Measurements from ENCODE around the gene SCRT2. TPM values are rescaled to one million over a fixed set of nuclear protein-coding genes. Genes with fewer than 3 reads are reported as not detected.

Gene SCRT2
- total RNA-seq, 1 experiment from 2014 or later = 0.20 TPM

DNA sequence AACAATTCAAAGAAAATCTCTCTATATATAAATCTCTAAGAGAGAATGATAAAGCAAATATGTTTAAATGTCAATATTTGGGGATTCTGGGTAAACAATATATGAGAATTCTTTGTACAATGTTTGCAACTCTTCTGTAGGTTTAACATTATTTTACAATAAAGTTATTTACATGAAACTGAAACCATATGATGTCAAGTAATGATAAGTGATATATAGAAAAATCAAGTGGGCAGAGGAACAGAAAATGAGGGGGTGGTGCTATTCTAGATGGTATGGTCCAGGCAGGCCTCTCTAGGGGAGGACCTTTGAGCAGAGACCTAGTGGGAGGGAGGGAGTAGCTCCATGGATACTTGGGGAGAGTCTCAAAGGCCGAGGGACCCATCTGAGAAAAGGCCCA, 16.4 kb upstream of the SCRT2 start:
- CTCF ChIA-PET = interaction anchor here (0.8 to 1.6 kb wide), 2 partner anchors 25 to 47 kb away, joined by 3 to 4 read pairs; no protein-coding TSS in a partner anchor
- Mint-ChIP-seq H3K27ac (no peak overlapping the region), H3K4me3 (no peak overlapping the region), H3K9me3 (peaks cover 10% of the 10 kb centered on the region), H3K27me3 (ENCODE audit: low read depth) (no peaks in the 10 kb centered on the region), H3K4me1 (peaks cover 24% of the 10 kb centered on the region), H3K36me3 (no peaks in the 10 kb centered on the region)
- no peak for TF ChIP-seq NR2C2 (CRISPR knock-in tag; IDR thresholded peaks at IDR 0.05)
- TF ChIP-seq, protein P1, sequence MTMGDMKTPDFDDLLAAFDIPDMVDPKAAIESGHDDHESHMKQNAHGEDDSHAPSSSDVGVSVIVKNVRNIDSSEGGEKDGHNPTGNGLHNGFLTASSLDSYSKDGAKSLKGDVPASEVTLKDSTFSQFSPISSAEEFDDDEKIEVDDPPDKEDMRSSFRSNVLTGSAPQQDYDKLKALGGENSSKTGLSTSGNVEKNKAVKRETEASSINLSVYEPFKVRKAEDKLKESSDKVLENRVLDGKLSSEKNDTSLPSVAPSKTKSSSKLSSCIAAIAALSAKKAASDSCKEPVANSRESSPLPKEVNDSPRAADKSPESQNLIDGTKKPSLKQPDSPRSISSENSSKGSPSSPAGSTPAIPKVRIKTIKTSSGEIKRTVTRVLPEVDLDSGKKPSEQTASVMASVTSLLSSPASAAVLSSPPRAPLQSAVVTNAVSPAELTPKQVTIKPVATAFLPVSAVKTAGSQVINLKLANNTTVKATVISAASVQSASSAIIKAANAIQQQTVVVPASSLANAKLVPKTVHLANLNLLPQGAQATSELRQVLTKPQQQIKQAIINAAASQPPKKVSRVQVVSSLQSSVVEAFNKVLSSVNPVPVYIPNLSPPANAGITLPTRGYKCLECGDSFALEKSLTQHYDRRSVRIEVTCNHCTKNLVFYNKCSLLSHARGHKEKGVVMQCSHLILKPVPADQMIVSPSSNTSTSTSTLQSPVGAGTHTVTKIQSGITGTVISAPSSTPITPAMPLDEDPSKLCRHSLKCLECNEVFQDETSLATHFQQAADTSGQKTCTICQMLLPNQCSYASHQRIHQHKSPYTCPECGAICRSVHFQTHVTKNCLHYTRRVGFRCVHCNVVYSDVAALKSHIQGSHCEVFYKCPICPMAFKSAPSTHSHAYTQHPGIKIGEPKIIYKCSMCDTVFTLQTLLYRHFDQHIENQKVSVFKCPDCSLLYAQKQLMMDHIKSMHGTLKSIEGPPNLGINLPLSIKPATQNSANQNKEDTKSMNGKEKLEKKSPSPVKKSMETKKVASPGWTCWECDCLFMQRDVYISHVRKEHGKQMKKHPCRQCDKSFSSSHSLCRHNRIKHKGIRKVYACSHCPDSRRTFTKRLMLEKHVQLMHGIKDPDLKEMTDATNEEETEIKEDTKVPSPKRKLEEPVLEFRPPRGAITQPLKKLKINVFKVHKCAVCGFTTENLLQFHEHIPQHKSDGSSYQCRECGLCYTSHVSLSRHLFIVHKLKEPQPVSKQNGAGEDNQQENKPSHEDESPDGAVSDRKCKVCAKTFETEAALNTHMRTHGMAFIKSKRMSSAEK (CRISPR knock-in tag; IDR thresholded peaks at IDR 0.05; ENCODE audit: borderline replicate concordance) = no peak
- TF ChIP-seq, protein P2, sequence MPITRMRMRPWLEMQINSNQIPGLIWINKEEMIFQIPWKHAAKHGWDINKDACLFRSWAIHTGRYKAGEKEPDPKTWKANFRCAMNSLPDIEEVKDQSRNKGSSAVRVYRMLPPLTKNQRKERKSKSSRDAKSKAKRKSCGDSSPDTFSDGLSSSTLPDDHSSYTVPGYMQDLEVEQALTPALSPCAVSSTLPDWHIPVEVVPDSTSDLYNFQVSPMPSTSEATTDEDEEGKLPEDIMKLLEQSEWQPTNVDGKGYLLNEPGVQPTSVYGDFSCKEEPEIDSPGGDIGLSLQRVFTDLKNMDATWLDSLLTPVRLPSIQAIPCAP (CRISPR knock-in tag; IDR thresholded peaks at IDR 0.05) = no peak
- no peak for TF ChIP-seq NFE2L1 (CRISPR knock-in tag; IDR thresholded peaks at IDR 0.05)
- TF ChIP-seq ZNF423 (CRISPR knock-in tag; IDR thresholded peaks at IDR 0.05) = no peak
- TF ChIP-seq, protein P3, sequence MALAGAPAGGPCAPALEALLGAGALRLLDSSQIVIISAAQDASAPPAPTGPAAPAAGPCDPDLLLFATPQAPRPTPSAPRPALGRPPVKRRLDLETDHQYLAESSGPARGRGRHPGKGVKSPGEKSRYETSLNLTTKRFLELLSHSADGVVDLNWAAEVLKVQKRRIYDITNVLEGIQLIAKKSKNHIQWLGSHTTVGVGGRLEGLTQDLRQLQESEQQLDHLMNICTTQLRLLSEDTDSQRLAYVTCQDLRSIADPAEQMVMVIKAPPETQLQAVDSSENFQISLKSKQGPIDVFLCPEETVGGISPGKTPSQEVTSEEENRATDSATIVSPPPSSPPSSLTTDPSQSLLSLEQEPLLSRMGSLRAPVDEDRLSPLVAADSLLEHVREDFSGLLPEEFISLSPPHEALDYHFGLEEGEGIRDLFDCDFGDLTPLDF (CRISPR knock-in tag; IDR thresholded peaks at IDR 0.05) = no peak
- TF ChIP-seq TEAD1 (CRISPR knock-in tag; IDR thresholded peaks at IDR 0.05) = no peak
- TF ChIP-seq, protein P4, sequence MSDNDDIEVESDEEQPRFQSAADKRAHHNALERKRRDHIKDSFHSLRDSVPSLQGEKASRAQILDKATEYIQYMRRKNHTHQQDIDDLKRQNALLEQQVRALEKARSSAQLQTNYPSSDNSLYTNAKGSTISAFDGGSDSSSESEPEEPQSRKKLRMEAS (CRISPR knock-in tag; IDR thresholded peaks at IDR 0.05) = no peak
- TF ChIP-seq, protein P5, sequence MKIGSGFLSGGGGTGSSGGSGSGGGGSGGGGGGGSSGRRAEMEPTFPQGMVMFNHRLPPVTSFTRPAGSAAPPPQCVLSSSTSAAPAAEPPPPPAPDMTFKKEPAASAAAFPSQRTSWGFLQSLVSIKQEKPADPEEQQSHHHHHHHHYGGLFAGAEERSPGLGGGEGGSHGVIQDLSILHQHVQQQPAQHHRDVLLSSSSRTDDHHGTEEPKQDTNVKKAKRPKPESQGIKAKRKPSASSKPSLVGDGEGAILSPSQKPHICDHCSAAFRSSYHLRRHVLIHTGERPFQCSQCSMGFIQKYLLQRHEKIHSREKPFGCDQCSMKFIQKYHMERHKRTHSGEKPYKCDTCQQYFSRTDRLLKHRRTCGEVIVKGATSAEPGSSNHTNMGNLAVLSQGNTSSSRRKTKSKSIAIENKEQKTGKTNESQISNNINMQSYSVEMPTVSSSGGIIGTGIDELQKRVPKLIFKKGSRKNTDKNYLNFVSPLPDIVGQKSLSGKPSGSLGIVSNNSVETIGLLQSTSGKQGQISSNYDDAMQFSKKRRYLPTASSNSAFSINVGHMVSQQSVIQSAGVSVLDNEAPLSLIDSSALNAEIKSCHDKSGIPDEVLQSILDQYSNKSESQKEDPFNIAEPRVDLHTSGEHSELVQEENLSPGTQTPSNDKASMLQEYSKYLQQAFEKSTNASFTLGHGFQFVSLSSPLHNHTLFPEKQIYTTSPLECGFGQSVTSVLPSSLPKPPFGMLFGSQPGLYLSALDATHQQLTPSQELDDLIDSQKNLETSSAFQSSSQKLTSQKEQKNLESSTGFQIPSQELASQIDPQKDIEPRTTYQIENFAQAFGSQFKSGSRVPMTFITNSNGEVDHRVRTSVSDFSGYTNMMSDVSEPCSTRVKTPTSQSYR (CRISPR knock-in tag; IDR thresholded peaks at IDR 0.05) = no peak
- TF ChIP-seq, protein P6, sequence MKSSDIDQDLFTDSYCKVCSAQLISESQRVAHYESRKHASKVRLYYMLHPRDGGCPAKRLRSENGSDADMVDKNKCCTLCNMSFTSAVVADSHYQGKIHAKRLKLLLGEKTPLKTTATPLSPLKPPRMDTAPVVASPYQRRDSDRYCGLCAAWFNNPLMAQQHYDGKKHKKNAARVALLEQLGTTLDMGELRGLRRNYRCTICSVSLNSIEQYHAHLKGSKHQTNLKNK (CRISPR knock-in tag; IDR thresholded peaks at IDR 0.05) = no peak
- no peak for TF ChIP-seq ATF1 (CRISPR knock-in tag; IDR thresholded peaks at IDR 0.05)
- TF ChIP-seq TCF7 (CRISPR knock-in tag; IDR thresholded peaks at IDR 0.05; ENCODE audit: low read depth) = no peak
- TF ChIP-seq MYBL2 (CRISPR knock-in tag; IDR thresholded peaks at IDR 0.05) = no peak
- no peak for TF ChIP-seq SOX15 (CRISPR knock-in tag; IDR thresholded peaks at IDR 0.05)
- no peak for TF ChIP-seq ZNF416 (CRISPR knock-in tag; IDR thresholded peaks at IDR 0.05)
- no peak for TF ChIP-seq MXD4 (CRISPR knock-in tag; IDR thresholded peaks at IDR 0.05; ENCODE audit: borderline replicate concordance)
- no peak for TF ChIP-seq PRRX2 (CRISPR knock-in tag; IDR thresholded peaks at IDR 0.05)
- no peak for TF ChIP-seq ZNF671 (CRISPR knock-in tag; IDR thresholded peaks at IDR 0.05)
- no peak for TF ChIP-seq HMGA2 (CRISPR knock-in tag; IDR thresholded peaks at IDR 0.05)
- TF ChIP-seq, protein P7, sequence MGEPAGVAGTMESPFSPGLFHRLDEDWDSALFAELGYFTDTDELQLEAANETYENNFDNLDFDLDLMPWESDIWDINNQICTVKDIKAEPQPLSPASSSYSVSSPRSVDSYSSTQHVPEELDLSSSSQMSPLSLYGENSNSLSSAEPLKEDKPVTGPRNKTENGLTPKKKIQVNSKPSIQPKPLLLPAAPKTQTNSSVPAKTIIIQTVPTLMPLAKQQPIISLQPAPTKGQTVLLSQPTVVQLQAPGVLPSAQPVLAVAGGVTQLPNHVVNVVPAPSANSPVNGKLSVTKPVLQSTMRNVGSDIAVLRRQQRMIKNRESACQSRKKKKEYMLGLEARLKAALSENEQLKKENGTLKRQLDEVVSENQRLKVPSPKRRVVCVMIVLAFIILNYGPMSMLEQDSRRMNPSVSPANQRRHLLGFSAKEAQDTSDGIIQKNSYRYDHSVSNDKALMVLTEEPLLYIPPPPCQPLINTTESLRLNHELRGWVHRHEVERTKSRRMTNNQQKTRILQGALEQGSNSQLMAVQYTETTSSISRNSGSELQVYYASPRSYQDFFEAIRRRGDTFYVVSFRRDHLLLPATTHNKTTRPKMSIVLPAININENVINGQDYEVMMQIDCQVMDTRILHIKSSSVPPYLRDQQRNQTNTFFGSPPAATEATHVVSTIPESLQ (CRISPR knock-in tag; IDR thresholded peaks at IDR 0.05) = no peak
- DNase-seq (ENCODE audit: low spot score) (no peak), ATAC-seq (no peak)
- POLR2A ChIA-PET = no interaction called here
